HepG2 (cell line): ENCODE results near the gene PP2D1. TPM values are rescaled to one million over a fixed set of nuclear protein-coding genes. Genes with fewer than 3 reads are reported as not detected.

Source experiments
- ATAC-seq: fragments of 200-7000 bp; cut with Tn5 transposase; 3 replicates; pipeline ENCODE4 v1.9.1; 2020; ENCODE audit warnings: mild to moderate bottlenecking, moderate library complexity
- BruUV-seq: library from RNA; stranded (reverse); fragments of 400-500 nt; replicated peaks from 2 replicates; lab custom pipeline; 2021; lab: Mats Ljungman, UMichigan
- CTCF ChIA-PET: fragments of 300-600 bp; formaldehyde crosslinking; extraction: SDS; loops from one replicate; lab custom pipeline; 2021; ENCODE audit warnings: low total read pairs, inconsistent platforms, low intra/inter-chr PET ratio; lab: Yijun Ruan, JAX
- POLR2A ChIA-PET: fragments of 350-600 bp; sonication (Branson Sonifier 250); formaldehyde crosslinking; loops from one replicate; lab custom pipeline; 2020; ENCODE audit warnings: antibody characterized with exemption, inconsistent platforms; lab: Yijun Ruan, JAX
- DNase-seq: peaks from one replicate; pipeline ENCODE4 v3.0.0-alpha.2; 2015; ENCODE audit warnings: low spot score
- FAIRE-seq: peaks from 3 replicates; lab custom pipeline; 2011; peaks lifted over from hg19 to GRCh38; lab: Jason Lieb, UNC
- H2AFZ ChIP-seq: one replicate; pipeline ENCODE4 v1.6.1; 2011; ENCODE audit warnings: low read length, inconsistent platforms
- H3K27ac ChIP-seq: fragments of 300-600 bp; 3 replicates; pipeline ENCODE4 v1.8.0; 2011; ENCODE audit warnings: mixed run types, mild to moderate bottlenecking, mixed read lengths, low read length, inconsistent platforms; ENCODE audit not compliant: insufficient read depth; ENCODE audit errors: extremely low read length
- H3K27me3 ChIP-seq, 2 experiments: fragments of 200-600 bp in 1 of 2; 2 replicates in 1 of 2; 3 replicates in 1 of 2; pipeline versions ENCODE4 v1.6.0 to v1.8.0; 2011; ENCODE audit warnings: low read length in 2 of 2, mild to moderate bottlenecking in 2 of 2, moderate library complexity in 2 of 2, inconsistent platforms in 1 of 2; ENCODE audit not compliant: insufficient read depth in 2 of 2, control insufficient read depth in 1 of 2
- H3K36me3 ChIP-seq, 2 experiments: fragments of 200-600 bp in 1 of 2; replicated peaks in 1 of 2; 2 replicates in 1 of 2; 3 replicates in 1 of 2; pipeline versions ENCODE4 v1.5.1 to v1.8.0; 2011; ENCODE audit warnings: low read length in 2 of 2, inconsistent platforms in 1 of 2; ENCODE audit not compliant: insufficient read depth in 2 of 2, control insufficient read depth in 1 of 2
- H3K4me1 ChIP-seq: 2 replicates; pipeline ENCODE4 v1.5.1; 2012; ENCODE audit warnings: low read length, inconsistent platforms; ENCODE audit not compliant: insufficient read depth
- H3K4me2 ChIP-seq: 2 replicates; pipeline ENCODE4 v1.6.0; 2011; ENCODE audit warnings: low read depth, low read length, inconsistent platforms
- H3K4me3 ChIP-seq, 3 experiments: fragments of 200-600 bp in 1 of 3; sonication (generic), shearing (Covaris generic) in 1 of 3; replicated peaks in 1 of 3; 2 replicates each; pipeline ENCODE4 v1.5.1; 2011 to 2016; ENCODE audit warnings: low read length in 3 of 3, inconsistent platforms in 2 of 3, low read depth in 2 of 3, mild to moderate bottlenecking in 2 of 3, control low read depth in 1 of 3, mixed read lengths in 1 of 3; ENCODE audit not compliant: insufficient read depth in 1 of 3
- H3K79me2 ChIP-seq: one replicate; pipeline ENCODE4 v1.6.1; 2011; ENCODE audit warnings: low read length, inconsistent platforms; ENCODE audit not compliant: insufficient read depth
- H3K9ac ChIP-seq: 2 replicates; pipeline ENCODE4 v1.6.0; 2011; ENCODE audit warnings: mild to moderate bottlenecking, low read depth, low read length, inconsistent platforms; ENCODE audit not compliant: insufficient read depth
- H3K9me3 ChIP-seq: 2 replicates; pipeline ENCODE4 v1.5.1; 2012; ENCODE audit warnings: mild to moderate bottlenecking, low read length
- H4K20me1 ChIP-seq: 2 replicates; pipeline ENCODE4 v1.6.0; 2011; ENCODE audit warnings: inconsistent platforms, mild to moderate bottlenecking, low read length, moderate library complexity; ENCODE audit not compliant: insufficient read depth
- DPF2 ChIP-seq: sonication (generic); formaldehyde crosslinking; IDR thresholded peaks from 2 replicates; pipeline ENCODE4 v1.4.0; 2020; ENCODE audit warnings: mild to moderate bottlenecking, low read depth, missing genetic modification reagents, borderline replicate concordance
- DR1 ChIP-seq: sonication (generic); formaldehyde crosslinking; IDR thresholded peaks from 2 replicates; pipeline ENCODE4 v1.8.0; 2021; ENCODE audit warnings: mild to moderate bottlenecking, missing genetic modification reagents, inconsistent platforms
- HOXA7 ChIP-seq: sonication (generic); formaldehyde crosslinking; IDR thresholded peaks from 2 replicates; pipeline ENCODE4 v1.8.1; 2022; ENCODE audit warnings: mild to moderate bottlenecking, missing genetic modification reagents, moderate library complexity
- MATR3 ChIP-seq: sonication (generic); formaldehyde crosslinking; IDR thresholded peaks from 2 replicates; pipeline ENCODE4 v1.4.0; 2020; ENCODE audit warnings: missing genetic modification reagents
- PHF20 ChIP-seq: sonication (generic); formaldehyde crosslinking; IDR thresholded peaks from 2 replicates; pipeline ENCODE4 v1.5.0; 2020; ENCODE audit warnings: mild to moderate bottlenecking, missing genetic modification reagents
- SOX13 ChIP-seq, 3 experiments: fragments of 450-650 bp in 1 of 3; sonication (generic) in 1 of 3; formaldehyde crosslinking in 1 of 3; IDR thresholded peaks in 2 of 3; conservative IDR thresholded peaks in 1 of 3; 2 replicates each; pipeline versions ENCODE4 v1.5.0 to v1.6.1; 2016 to 2020; ENCODE audit warnings: antibody characterized with exemption in 1 of 3, mild to moderate bottlenecking in 1 of 3, missing compliant biosample characterization in 1 of 3, missing genetic modification reagents in 1 of 3, moderate library complexity in 1 of 3
- TFE3 ChIP-seq: IDR thresholded peaks from 2 replicates; pipeline ENCODE4 v1.6.1; 2016
- ZFY ChIP-seq: sonication (generic); formaldehyde crosslinking; IDR thresholded peaks from 2 replicates; pipeline ENCODE4 v1.4.0; 2020; ENCODE audit warnings: missing genetic modification reagents
- ZKSCAN1 ChIP-seq: fragments of 150-350 bp; IDR thresholded peaks from 2 replicates; pipeline ENCODE4 v1.6.1; 2014; ENCODE audit warnings: low read length
- ZMAT3 ChIP-seq: sonication (generic); formaldehyde crosslinking; conservative IDR thresholded peaks from 2 replicates; pipeline ENCODE4 v1.7.0; 2021; ENCODE audit warnings: missing genetic modification reagents
- ZNF496 ChIP-seq: sonication (generic); formaldehyde crosslinking; IDR thresholded peaks from 2 replicates; pipeline ENCODE4 v1.8.1; 2023; ENCODE audit warnings: mild to moderate bottlenecking, moderate library complexity, missing genetic modification reagents; ENCODE audit not compliant: insufficient replicate concordance
- ZNF562 ChIP-seq: sonication (generic); formaldehyde crosslinking; IDR thresholded peaks from 2 replicates; pipeline ENCODE4 v1.8.0; 2022; ENCODE audit warnings: missing genetic modification reagents, borderline replicate concordance
- ZNF615 ChIP-seq: sonication (generic); formaldehyde crosslinking; IDR thresholded peaks from 2 replicates; pipeline ENCODE4 v1.5.0; 2020; ENCODE audit warnings: mild to moderate bottlenecking, missing genetic modification reagents, borderline replicate concordance
- WGBS: methylation state at CpG from one replicate; pipeline ENCODE4 v1.1.6; 2017; ENCODE audit warnings: low lambda C conversion rate; 5-methylcytosine and 5-hydroxymethylcytosine counted together
- in situ Hi-C: cut with HindIII; loops from 2 replicates; pipeline ENCODE4 v1.10.0; 2017; ENCODE audit warnings: low pct_unique_long_range_greater_than_20kb; ENCODE audit not compliant: extremely low pct_ligation_motif_present
- intact Hi-C: fragments of 100-400 bp; cut with micrococcal nuclease; formaldehyde crosslinking; loops from one replicate; pipeline ENCODE4 v1.10.0; 2022; ENCODE audit not compliant: unreplicated experiment
- polyA plus RNA-seq, 8 experiments: library from polyadenylated mRNA; depleted of rRNA in 3 of 8; stranded (reverse) in 7 of 8; unstranded in 1 of 8; fragments of >200 nt; fragmentation: Illumina TruSeq in 4 of 8; extraction: Trizol in 4 of 8; gene quantifications; 2 replicates each; pipeline versions ENCODE4 v1.2.1 to v1.2.3, GENCODE V29; 2011 to 2016; ENCODE audit warnings: low read depth in 4 of 8, missing spikeins in 1 of 8, mixed read lengths in 1 of 8; ENCODE audit not compliant: insufficient read depth in 1 of 8
- total RNA-seq, 5 experiments: library from RNA; depleted of rRNA; stranded (reverse); fragments of >200 nt; fragmentation: Illumina TruSeq; extraction: Trizol; gene quantifications; 2 replicates each; pipeline ENCODE4 v1.2.3, GENCODE V29; 2016; ENCODE audit warnings: low read depth in 1 of 5
- TF ChIP-seq, protein P1 (sequence below): IDR thresholded peaks from 2 replicates; pipeline ENCODE4 v1.6.1; 2018; ENCODE audit warnings: missing genetic modification reagents, mild to moderate bottlenecking, missing compliant biosample characterization
- TF ChIP-seq, protein P2 (sequence below): sonication (generic); formaldehyde crosslinking; IDR thresholded peaks from 2 replicates; pipeline ENCODE4 v1.4.0; 2020; ENCODE audit warnings: missing genetic modification reagents

The PP2D1 gene
- total and polyA plus RNA-seq, 2 of the 13 experiments (the other 11 are each of a cell fraction or from before 2014, with no cell fraction given) = not detected

DNA sequence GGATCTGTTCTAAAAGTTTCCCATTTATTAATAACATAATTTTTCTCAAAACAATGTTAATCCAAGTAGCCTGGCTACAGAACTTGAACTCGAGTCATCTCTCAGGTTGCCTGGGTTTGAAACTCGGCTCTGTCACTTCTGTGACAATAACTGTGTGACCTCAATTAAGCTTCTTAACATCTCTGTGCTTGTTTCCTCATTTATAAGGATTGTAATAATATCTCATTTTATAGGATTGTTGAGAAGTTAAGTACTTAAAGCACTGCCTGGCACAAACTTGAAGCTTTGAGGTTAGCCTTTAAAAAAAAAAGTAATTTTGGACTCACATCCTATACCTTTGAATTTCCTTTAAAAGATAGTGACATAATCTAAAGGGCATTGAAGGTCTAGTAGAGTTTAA lies 61.7 kb downstream of the PP2D1 start:
- POLR2A ChIA-PET = no interaction called here
- TF ChIP-seq ZFY = no peak
- TF ChIP-seq ZNF562 (CRISPR knock-in tag) = no peak
- TF ChIP-seq MATR3 = no peak
- no peak for TF ChIP-seq DR1 (CRISPR knock-in tag)
- TF ChIP-seq, protein P1, sequence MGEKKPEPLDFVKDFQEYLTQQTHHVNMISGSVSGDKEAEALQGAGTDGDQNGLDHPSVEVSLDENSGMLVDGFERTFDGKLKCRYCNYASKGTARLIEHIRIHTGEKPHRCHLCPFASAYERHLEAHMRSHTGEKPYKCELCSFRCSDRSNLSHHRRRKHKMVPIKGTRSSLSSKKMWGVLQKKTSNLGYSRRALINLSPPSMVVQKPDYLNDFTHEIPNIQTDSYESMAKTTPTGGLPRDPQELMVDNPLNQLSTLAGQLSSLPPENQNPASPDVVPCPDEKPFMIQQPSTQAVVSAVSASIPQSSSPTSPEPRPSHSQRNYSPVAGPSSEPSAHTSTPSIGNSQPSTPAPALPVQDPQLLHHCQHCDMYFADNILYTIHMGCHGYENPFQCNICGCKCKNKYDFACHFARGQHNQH (CRISPR knock-in tag) = no peak
- no peak for TF ChIP-seq TFE3 (CRISPR knock-in tag)
- no peak for TF ChIP-seq ZNF615
- TF ChIP-seq, protein P2, sequence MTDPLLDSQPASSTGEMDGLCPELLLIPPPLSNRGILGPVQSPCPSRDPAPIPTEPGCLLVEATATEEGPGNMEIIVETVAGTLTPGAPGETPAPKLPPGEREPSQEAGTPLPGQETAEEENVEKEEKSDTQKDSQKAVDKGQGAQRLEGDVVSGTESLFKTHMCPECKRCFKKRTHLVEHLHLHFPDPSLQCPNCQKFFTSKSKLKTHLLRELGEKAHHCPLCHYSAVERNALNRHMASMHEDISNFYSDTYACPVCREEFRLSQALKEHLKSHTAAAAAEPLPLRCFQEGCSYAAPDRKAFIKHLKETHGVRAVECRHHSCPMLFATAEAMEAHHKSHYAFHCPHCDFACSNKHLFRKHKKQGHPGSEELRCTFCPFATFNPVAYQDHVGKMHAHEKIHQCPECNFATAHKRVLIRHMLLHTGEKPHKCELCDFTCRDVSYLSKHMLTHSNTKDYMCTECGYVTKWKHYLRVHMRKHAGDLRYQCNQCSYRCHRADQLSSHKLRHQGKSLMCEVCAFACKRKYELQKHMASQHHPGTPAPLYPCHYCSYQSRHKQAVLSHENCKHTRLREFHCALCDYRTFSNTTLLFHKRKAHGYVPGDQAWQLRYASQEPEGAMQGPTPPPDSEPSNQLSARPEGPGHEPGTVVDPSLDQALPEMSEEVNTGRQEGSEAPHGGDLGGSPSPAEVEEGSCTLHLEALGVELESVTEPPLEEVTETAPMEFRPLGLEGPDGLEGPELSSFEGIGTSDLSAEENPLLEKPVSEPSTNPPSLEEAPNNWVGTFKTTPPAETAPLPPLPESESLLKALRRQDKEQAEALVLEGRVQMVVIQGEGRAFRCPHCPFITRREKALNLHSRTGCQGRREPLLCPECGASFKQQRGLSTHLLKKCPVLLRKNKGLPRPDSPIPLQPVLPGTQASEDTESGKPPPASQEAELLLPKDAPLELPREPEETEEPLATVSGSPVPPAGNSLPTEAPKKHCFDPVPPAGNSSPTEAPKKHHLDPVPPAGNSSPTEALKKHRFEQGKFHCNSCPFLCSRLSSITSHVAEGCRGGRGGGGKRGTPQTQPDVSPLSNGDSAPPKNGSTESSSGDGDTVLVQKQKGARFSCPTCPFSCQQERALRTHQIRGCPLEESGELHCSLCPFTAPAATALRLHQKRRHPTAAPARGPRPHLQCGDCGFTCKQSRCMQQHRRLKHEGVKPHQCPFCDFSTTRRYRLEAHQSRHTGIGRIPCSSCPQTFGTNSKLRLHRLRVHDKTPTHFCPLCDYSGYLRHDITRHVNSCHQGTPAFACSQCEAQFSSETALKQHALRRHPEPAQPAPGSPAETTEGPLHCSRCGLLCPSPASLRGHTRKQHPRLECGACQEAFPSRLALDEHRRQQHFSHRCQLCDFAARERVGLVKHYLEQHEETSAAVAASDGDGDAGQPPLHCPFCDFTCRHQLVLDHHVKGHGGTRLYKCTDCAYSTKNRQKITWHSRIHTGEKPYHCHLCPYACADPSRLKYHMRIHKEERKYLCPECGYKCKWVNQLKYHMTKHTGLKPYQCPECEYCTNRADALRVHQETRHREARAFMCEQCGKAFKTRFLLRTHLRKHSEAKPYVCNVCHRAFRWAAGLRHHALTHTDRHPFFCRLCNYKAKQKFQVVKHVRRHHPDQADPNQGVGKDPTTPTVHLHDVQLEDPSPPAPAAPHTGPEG (CRISPR knock-in tag) = no peak
- TF ChIP-seq ZMAT3 (CRISPR knock-in tag) = no peak
- TF ChIP-seq PHF20 (CRISPR knock-in tag) = no peak
- TF ChIP-seq ZKSCAN1 = no peak
- TF ChIP-seq HOXA7 (CRISPR knock-in tag) = no peak
- no peak for TF ChIP-seq ZNF496 (CRISPR knock-in tag)
- TF ChIP-seq DPF2 (CRISPR knock-in tag) = no peak
- TF ChIP-seq SOX13 (IDR thresholded peaks at IDR 0.05) = no peak
- no peak for TF ChIP-seq SOX13 (CRISPR knock-in tag; conservative IDR thresholded peaks at IDR 0.05 in 1 of 2, IDR thresholded peaks at IDR 0.05 in 1 of 2)

More for the DNA sequence above, 61.7 kb downstream of the PP2D1 start:
- 93% methylated on average over 2 of the region's 2 CpGs for WGBS
- Histone ChIP-seq H2AFZ (no peak overlapping the region), H3K4me2 (no peak overlapping the region), H3K9ac (no peak overlapping the region), H3K27me3 (no peaks in the 10 kb centered on the region; a peak in 1 of 5 replicates), H3K4me1 (peaks cover 24% of the 10 kb centered on the region), H3K4me3 (no peak overlapping the region), H4K20me1 (peaks cover 32% of the 10 kb centered on the region), H3K9me3 (no peaks in the 10 kb centered on the region), H3K36me3 (peaks cover 5 to 37% of the 10 kb centered on the region in 2 experiments; a peak in 4 of 5 replicates), H3K79me2 (peaks cover 78% of the 10 kb centered on the region), H3K27ac (no peak overlapping the region)
- DNase-seq (no peak), FAIRE-seq (no peak), ATAC-seq (no peak)
- intact Hi-C loops = no loop called here
- BruUV-seq = no TSS peak
- in situ Hi-C loops = no loop called here
- CTCF ChIA-PET = no interaction called here
